BE2C (cell line): ENCODE results near the gene MID1.

Source experiments
- DNase-seq: peaks from one replicate; pipeline ENCODE4 v3.0.0-alpha.2; 2020
- H3K27me3 ChIP-seq: fragments of 250-450 bp; sonication (Bioruptor Pico); 2 replicates; pipeline ENCODE4 v1.5.1; 2020; ENCODE audit warnings: mild to moderate bottlenecking
- H3K36me3 ChIP-seq: fragments of 250-450 bp; sonication (Bioruptor Pico); 2 replicates; pipeline ENCODE4 v1.5.1; 2020; ENCODE audit warnings: mild to moderate bottlenecking
- H3K4me1 ChIP-seq: fragments of 250-450 bp; sonication (Bioruptor Pico); 2 replicates; pipeline ENCODE4 v1.5.1; 2020
- H3K4me3 ChIP-seq: 2 replicates; pipeline ENCODE4 v1.5.1; 2011; ENCODE audit warnings: low read depth, low read length
- H3K9me3 ChIP-seq: fragments of 250-450 bp; sonication (Bioruptor Pico); 2 replicates; pipeline ENCODE4 v1.5.1; 2020
- CTCF ChIP-seq: IDR thresholded peaks from 2 replicates; pipeline ENCODE4 v1.5.1; 2012; ENCODE audit warnings: mild to moderate bottlenecking, low read depth, low read length

Gene MID1

GRCh38 chrX:10569946-10570345 is 50.4 kb downstream of the MID1 start:
- Histone ChIP-seq H3K4me1 (no peaks in the 10 kb centered on the region), H3K36me3 (no peaks in the 10 kb centered on the region), H3K9me3 (no peaks in the 10 kb centered on the region), H3K4me3 (no peak overlapping the region), H3K27me3 (no peaks in the 10 kb centered on the region)
- no peak for TF ChIP-seq CTCF
- no peak for DNase-seq

GRCh38 chrX:10568428-10568827 is 52.0 kb downstream of the MID1 start:
- no peak for DNase-seq
- Histone ChIP-seq H3K27me3 (no peaks in the 10 kb centered on the region), H3K36me3 (no peaks in the 10 kb centered on the region), H3K9me3 (no peaks in the 10 kb centered on the region), H3K4me3 (no peak overlapping the region), H3K4me1 (no peaks in the 10 kb centered on the region)
- no peak for TF ChIP-seq CTCF

- H3K4me1 ChIP-seq, result no peaks in the 10 kb centered on the region
- H3K27me3 ChIP-seq, result no peaks in the 10 kb centered on the region
- no peak for DNase-seq
- H3K4me3 ChIP-seq, result no peak overlapping the region
- no peaks in the 10 kb centered on the region for H3K36me3 ChIP-seq
- no peak for TF ChIP-seq CTCF
- no peaks in the 10 kb centered on the region for H3K9me3 ChIP-seq
Observed at GRCh38 chrX:10567136-10567535, 53.2 kb downstream of the MID1 start.

- Histone ChIP-seq H3K9me3 (no peaks in the 10 kb centered on the region), H3K27me3 (no peaks in the 10 kb centered on the region), H3K4me3 (no peak overlapping the region), H3K36me3 (no peaks in the 10 kb centered on the region), H3K4me1 (no peaks in the 10 kb centered on the region)
- DNase-seq, result no peak
- TF ChIP-seq CTCF, result no peak
Observed at GRCh38 chrX:10566716-10567097, 53.7 kb downstream of the MID1 start.

GRCh38 chrX:10564484-10564883 is 55.9 kb downstream of the MID1 start:
- Histone ChIP-seq H3K9me3 (no peaks in the 10 kb centered on the region), H3K27me3 (no peaks in the 10 kb centered on the region), H3K36me3 (no peaks in the 10 kb centered on the region), H3K4me3 (no peak overlapping the region), H3K4me1 (no peaks in the 10 kb centered on the region)
- no peak for DNase-seq
- TF ChIP-seq CTCF, result no peak

GRCh38 chrX:10557166-10557565 is 63.2 kb downstream of the MID1 start:
- TF ChIP-seq CTCF, result no peak
- DNase-seq, result no peak
- Histone ChIP-seq H3K4me1 (no peaks in the 10 kb centered on the region), H3K27me3 (no peaks in the 10 kb centered on the region), H3K36me3 (no peaks in the 10 kb centered on the region), H3K4me3 (no peak overlapping the region), H3K9me3 (no peaks in the 10 kb centered on the region)
